Measurements from ENCODE around the gene ORAI2. TPM values are rescaled to one million over a fixed set of nuclear protein-coding genes. Genes with fewer than 3 reads are reported as not detected.
A peak's percentile ranks its signal among the peaks of the same experiment; 100 is the strongest.

ORAI2 gene
- total RNA-seq, 4 donors from 2014 or later, result 4.4 to 18.6 (median 7.7) TPM

DNA sequence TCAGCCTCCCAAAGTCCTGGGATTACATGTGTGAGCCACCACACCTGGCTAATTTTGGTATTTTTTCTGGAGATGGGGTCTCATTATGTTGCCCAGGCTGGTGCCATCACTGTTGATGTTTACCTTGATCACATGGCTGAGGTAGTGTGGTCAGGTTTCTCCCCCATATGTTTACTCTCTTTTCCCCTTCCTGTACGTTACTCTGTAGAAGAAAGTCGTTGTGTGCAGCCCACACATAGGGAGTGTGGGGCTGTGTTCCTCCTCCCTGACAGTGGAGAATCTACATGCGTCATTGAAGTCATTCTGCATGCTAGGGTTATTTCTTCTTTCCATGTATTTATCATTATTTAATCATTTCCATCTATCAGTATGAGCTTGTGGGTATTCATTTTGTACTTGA lies 16.3 kb upstream of the ORAI2 start:
- WGBS, 2 donors, result 79 to 82% methylated on average over 3 of the region's 3 CpGs
- Histone ChIP-seq H3K27me3 (no peaks in the 10 kb centered on the region), H3K9me3 (no peaks in the 10 kb centered on the region), H3K27ac (no peak overlapping the region), H3K4me3 (no peak overlapping the region), H3K36me3 (peaks cover 3 to 94% (median 7%) of the 10 kb centered on the region in 3 donors), H3K4me1 (peaks cover 0 to 9% (median 2%) of the 10 kb centered on the region in 4 donors)
- DNase-seq (ENCODE audit: low spot score in 2 of 2), result no peak
- no peak for TF ChIP-seq POLR2A (IDR thresholded peaks at IDR 0.05)
- TF ChIP-seq, protein P1, sequence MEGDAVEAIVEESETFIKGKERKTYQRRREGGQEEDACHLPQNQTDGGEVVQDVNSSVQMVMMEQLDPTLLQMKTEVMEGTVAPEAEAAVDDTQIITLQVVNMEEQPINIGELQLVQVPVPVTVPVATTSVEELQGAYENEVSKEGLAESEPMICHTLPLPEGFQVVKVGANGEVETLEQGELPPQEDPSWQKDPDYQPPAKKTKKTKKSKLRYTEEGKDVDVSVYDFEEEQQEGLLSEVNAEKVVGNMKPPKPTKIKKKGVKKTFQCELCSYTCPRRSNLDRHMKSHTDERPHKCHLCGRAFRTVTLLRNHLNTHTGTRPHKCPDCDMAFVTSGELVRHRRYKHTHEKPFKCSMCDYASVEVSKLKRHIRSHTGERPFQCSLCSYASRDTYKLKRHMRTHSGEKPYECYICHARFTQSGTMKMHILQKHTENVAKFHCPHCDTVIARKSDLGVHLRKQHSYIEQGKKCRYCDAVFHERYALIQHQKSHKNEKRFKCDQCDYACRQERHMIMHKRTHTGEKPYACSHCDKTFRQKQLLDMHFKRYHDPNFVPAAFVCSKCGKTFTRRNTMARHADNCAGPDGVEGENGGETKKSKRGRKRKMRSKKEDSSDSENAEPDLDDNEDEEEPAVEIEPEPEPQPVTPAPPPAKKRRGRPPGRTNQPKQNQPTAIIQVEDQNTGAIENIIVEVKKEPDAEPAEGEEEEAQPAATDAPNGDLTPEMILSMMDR (IDR thresholded peaks at IDR 0.05), result no peak
- TF ChIP-seq EP300 (IDR thresholded peaks at IDR 0.05), result no peak

DNA sequence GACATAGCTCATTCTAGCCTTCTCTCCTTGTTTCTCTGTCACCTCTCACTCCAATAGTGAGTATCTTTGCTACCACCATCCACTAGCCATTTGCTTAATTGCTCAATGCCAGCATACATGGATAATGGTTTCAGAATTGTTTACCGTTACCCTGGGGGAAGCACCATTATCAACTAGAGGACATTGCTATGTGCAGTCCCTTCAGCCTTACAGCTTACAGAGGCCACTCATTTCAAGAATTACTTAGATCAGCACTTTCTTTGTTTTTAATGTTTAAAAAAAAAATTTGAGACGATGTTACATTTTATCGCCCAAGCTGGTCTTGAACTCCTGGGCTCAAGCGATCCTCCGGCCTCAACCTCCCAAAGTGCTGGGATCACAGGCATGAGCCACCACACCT lies 14.8 kb upstream of the ORAI2 start:
- H3K36me3 ChIP-seq, result peaks cover 3 to 86% (median 4%) of the 10 kb centered on the region in 3 donors
- no peak for DNase-seq (ENCODE audit: low spot score in 2 of 2)
- 91 to 96% methylated on average over 5 of the region's 5 CpGs for WGBS, 2 donors
- H3K9me3 ChIP-seq, result no peaks in the 10 kb centered on the region
- no peak overlapping the region for H3K4me3 ChIP-seq
- H3K27me3 ChIP-seq, result no peaks in the 10 kb centered on the region
- H3K4me1 ChIP-seq, result no peaks in the 10 kb centered on the region
- TF ChIP-seq POLR2A (IDR thresholded peaks at IDR 0.05), result no peak
- TF ChIP-seq, protein P1 (IDR thresholded peaks at IDR 0.05), result no peak
- no peak overlapping the region for H3K27ac ChIP-seq

DNA sequence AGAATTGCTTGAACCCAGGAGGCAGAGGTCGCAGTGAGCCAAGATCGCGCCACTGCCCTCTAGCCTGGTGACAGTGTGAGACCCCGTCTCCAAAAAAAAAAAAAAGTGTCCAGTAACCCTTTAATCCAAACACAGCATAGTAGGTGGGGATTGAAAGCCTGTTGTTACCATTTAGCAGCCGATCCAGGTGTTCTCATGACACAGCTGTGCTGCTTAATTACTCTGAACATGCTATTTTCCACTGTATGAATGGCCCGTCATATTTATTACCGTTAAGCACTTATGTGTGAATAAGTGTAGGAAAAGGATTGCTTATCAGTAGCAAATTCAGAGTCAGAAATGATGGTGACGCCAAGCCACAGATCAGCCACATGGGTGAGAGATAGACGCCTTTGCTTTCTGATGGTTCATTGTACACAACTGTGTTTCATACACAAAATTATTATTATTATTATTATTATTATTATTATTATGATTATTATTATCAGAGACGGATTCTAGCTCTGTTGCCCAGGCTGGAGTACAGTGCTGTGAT lies 11.6 kb upstream of the ORAI2 start:
- TF ChIP-seq POLR2A (IDR thresholded peaks at IDR 0.05) (no peak), EP300 (IDR thresholded peaks at IDR 0.05) (no peak)
- TF ChIP-seq, protein P1 (IDR thresholded peaks at IDR 0.05), result no peak
- no peaks in the 10 kb centered on the region for H3K9me3 ChIP-seq
- H3K4me1 ChIP-seq, result peaks cover 0 to 16% (median 0%) of the 10 kb centered on the region in 4 donors
- 84 to 90% methylated on average over 10 of the region's 10 CpGs for WGBS, 2 donors
- DNase-seq (ENCODE audit: low spot score in 2 of 2), result no peak
- peak overlapping the region in 1 of 4 donors; percentile 19 for H3K27ac ChIP-seq
- peaks cover 0 to 83% (median 4%) of the 10 kb centered on the region in 3 donors for H3K36me3 ChIP-seq
- H3K27me3 ChIP-seq, result no peaks in the 10 kb centered on the region
- H3K4me3 ChIP-seq, result no peak overlapping the region

DNA sequence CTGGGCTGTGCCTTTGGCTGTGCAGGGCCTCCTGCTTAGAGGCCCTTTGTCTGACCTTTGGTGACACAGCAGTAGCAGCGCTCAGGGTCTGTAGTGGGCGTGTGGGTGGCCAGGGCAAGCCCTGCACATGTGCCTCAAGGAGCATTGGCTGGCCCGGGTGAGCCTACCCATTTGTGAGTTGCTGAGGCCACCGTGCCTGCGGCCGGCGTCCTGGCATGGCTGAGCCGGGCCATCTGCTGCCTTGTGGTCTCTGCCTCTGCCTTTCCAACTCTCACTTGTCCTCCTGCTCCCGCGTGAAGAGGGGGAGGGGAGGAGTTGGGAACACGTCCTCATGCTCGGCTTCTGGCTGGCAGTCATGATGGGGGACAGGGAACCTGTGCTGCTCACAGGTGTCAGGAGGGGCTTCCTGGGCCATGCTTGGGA lies 9.2 kb upstream of the ORAI2 start:
- no peak overlapping the region for H3K4me3 ChIP-seq
- TF ChIP-seq, protein P1 (IDR thresholded peaks at IDR 0.05), result no peak
- TF ChIP-seq POLR2A (IDR thresholded peaks at IDR 0.05), result no peak
- TF ChIP-seq EP300 (IDR thresholded peaks at IDR 0.05), result no peak
- 48 to 54% methylated on average over 7 to 12 of the region's 12 CpGs for WGBS, 2 donors
- peaks cover 0 to 16% (median 0%) of the 10 kb centered on the region in 4 donors for H3K4me1 ChIP-seq
- no peaks in the 10 kb centered on the region for H3K9me3 ChIP-seq
- no peak for DNase-seq (ENCODE audit: low spot score in 2 of 2)
- H3K27ac ChIP-seq, result peak overlapping the region in 1 of 4 donors; percentile 87
- no peaks in the 10 kb centered on the region for H3K27me3 ChIP-seq
- peaks cover 0 to 74% (median under 1%) of the 10 kb centered on the region in 3 donors for H3K36me3 ChIP-seq

DNA sequence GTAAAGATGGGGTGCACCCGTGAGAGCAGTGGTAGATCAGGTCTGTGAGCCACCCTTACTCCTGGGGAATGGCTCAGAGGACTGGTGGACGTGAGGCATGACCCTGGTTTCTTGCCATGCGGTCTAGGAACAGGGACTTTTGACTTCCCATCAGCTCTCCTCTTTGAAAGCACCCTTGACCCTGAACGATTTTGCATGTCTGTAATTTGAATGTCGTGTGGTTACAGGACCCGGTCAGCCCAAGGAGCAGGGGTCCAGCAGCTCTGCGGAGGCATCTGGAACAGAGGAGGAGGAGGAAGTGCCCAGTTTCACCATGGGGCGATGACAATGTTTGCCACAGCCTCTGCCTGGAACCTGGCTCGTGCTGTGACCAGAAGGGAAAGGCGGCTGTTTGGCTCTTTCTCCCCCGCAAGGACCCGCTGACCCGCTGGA lies 8.6 kb upstream of the ORAI2 start:
- WGBS, 2 donors, result 77 to 86% methylated on average over 10 to 13 of the region's 13 CpGs
- Histone ChIP-seq H3K4me1 (peaks cover 0 to 16% (median 0%) of the 10 kb centered on the region in 4 donors), H3K9me3 (no peaks in the 10 kb centered on the region), H3K4me3 (no peak overlapping the region), H3K27me3 (no peaks in the 10 kb centered on the region), H3K27ac (peak overlapping the region in 2 of 4 donors; percentile 48 to 87), H3K36me3 (peaks cover 0 to 69% (median 0%) of the 10 kb centered on the region in 3 donors)
- no peak for DNase-seq (ENCODE audit: low spot score in 2 of 2)
- TF ChIP-seq EP300 (IDR thresholded peaks at IDR 0.05), result no peak
- no peak for TF ChIP-seq POLR2A (IDR thresholded peaks at IDR 0.05)
- TF ChIP-seq, protein P1 (IDR thresholded peaks at IDR 0.05), result no peak

Measured in tibial nerve (tissue), 4 donors.